T-helper 2 cell treated with Interferon-gamma antibody and Interleukin-4, amounts not matched to agents 100 ng/mL and 5 ng/mL, for 36 hours (primary cell): ENCODE measurements around the gene BIN2. TPM values are rescaled to one million over a fixed set of nuclear protein-coding genes. Genes with fewer than 3 reads are reported as not detected.

Experiments used
- intact Hi-C: fragments of 100-400 bp; cut with micrococcal nuclease; formaldehyde crosslinking; loops from one replicate; pipeline ENCODE4 v1.15.1; 2023
- total RNA-seq: library from RNA; stranded (reverse); gene quantifications from 2 replicates; pipeline ENCODE4 v1.2.3, GENCODE V29; 2022

The BIN2 gene
- total RNA-seq = 173 TPM in 2 replicates

DNA sequence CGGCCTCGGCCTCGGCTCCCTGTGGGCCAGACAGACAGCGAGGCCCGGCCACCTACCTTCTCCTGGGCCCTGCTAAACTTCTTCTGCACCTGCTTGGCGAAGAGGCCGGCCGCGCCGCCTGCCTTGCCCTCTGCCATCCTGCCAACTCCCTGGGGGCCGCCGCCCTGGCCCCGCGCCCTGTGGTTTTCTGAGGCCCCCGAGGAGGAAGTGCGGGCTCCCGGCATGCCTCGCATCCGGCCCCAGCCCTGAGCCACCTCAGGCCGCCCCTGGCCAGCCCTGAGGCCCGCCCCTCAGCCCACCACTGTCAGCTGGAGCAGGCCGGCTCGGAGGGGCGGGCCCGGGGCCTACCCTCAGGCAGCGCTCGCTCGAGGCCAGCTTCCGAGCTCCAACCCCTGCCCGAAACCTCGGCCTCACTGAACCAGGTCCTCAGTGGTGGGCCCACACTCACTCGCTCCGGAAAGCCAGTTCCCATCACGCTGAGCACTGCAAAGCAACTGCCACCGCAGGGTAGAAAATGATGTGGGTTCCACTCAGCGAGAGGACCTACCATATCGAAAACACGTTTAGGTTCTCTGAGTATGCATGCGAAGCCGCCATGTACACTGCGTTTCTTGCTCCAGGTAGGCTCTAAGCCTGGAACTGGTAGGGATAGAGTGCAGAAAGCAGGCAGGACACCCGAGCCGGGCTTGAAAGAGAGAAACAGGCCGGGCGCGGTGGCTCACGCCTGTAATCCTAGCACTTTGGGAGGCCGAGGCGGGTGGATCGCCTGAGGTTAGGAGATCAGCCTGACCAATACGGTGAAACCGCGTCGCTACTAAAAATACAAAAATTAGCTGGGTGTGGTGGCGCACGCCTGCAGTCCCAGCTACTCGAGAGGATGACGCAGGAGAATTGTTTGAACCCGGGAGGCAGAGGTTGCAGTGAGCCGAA, at the start of gene BIN2:
TSS of gene BIN2 (minus strand) at position 209 of the 930 bp plus-strand sequence. CDS start at position 137, 72 bp downstream.
- intact Hi-C loops = loop anchor here (2.0 to 10.0 kb wide), 7 partner anchors 17 to 299 kb away; partner anchors contain the start of genes CSRNP2, POU6F1, SLC11A2 and TFCP2

DNA sequence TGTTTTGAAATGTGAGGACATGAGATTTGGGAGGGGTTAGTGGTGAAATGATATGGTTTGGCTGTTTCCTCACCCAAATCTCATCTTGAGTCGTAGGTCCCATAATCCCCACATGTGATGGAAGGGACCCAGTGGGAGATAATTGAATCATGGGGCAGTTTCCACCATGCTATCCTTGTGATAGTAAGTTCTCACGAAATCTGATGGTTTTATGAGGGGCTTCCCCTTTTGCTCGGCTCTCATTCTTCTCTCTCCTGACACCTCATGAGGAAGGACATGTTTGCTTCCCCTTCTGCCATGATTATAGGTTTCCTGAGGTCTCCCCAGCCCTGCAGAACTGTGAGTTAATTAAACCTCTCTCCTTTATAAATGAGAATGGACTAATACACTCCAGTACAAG, 49.2 kb upstream of the BIN2 start:
- intact Hi-C loops = no loop called here

DNA sequence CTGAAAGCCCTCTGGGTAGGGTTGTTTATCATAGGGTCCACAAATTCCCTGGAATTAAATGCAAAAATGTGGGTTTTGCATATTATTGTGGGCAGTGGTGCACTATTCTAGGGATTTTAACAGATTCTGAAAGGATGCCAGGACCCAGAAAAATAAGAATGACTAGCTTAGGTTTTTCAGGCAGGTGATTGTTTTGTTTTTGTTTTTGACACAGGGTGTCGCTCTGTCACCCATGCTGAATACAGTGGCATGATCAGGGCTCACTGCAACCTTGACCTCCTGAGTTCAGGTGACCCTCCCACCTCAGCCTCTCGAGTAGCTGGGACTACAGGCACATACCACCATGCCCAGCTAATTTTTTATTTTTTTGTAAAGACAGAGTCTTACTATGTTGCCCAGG, 48.0 kb upstream of the BIN2 start:
- intact Hi-C loops = no loop called here

DNA sequence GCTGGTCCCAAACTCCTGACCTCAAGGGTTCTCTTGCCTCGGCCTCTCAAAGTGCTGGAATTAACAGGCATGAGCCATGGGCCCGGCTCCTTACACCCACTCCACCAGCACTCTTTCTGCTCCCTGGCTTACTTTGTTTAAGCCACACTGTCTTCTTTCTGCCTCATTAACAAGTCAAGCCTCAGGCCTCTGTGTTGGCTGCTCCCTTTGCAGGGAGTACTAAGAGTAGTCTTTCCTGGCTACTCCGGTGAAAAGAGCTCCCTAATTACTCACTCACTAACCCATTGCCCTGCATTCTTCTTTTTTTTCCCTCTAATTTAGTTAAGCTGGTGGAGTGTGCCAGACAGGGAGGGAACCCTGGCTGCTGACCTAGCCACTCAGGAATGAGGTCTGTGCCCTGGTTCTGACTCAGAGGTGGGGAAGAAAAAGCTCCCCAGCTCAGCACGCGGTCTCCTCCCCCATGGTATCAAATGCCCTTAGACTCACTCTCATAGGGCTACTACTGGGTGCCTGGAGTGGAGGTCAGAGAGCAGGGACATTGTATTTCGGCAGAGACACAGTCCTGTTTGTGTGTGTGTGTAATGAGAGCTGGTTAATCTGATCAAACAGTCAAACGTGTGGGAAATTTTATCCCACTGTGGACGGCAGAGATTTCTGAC, 47.5 kb upstream of the BIN2 start:
- intact Hi-C loops = no loop called here

DNA sequence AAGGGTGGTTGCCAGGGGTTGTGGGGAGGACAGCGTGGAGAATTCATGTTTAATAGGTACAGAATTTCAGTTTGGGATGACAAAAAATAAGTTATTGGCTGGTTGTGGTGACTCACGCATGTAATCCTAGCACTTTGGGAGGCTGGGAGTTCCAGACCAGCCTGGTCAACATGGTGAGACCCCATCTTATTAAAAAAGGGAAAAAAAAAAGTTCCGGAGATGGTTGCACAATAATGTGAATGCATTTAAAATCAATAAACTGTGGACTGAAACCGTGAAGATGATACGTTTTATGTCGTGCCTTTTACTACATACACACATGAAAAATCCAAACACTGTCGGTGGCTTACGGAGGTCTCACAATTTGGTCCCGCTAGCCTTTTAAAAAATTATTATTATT, 46.7 kb upstream of the BIN2 start:
- intact Hi-C loops = no loop called here

DNA sequence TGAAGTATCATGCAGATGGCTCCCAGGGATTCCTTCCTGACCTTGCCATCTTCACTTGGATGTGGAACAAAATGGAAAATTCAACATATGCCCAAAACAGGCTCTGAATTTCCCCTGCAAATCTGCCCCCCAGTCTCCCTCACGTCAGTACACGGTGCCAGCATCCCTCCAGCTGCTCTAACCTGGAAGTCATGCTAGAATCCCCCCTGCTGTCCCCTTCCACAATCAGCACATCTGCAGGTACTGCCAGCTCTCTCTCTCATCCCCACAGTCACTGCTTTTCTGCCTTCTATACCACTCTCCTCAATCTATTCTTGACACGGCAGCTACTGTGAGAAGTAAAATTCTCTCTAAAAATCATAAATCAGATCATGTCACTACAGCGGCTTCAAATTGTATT, 45.6 kb upstream of the BIN2 start:
- intact Hi-C loops = loop anchor here (1.0 to 2.0 kb wide), 3 partner anchors 23 to 55 kb away; partner anchors contain the start of gene SLC4A8

DNA sequence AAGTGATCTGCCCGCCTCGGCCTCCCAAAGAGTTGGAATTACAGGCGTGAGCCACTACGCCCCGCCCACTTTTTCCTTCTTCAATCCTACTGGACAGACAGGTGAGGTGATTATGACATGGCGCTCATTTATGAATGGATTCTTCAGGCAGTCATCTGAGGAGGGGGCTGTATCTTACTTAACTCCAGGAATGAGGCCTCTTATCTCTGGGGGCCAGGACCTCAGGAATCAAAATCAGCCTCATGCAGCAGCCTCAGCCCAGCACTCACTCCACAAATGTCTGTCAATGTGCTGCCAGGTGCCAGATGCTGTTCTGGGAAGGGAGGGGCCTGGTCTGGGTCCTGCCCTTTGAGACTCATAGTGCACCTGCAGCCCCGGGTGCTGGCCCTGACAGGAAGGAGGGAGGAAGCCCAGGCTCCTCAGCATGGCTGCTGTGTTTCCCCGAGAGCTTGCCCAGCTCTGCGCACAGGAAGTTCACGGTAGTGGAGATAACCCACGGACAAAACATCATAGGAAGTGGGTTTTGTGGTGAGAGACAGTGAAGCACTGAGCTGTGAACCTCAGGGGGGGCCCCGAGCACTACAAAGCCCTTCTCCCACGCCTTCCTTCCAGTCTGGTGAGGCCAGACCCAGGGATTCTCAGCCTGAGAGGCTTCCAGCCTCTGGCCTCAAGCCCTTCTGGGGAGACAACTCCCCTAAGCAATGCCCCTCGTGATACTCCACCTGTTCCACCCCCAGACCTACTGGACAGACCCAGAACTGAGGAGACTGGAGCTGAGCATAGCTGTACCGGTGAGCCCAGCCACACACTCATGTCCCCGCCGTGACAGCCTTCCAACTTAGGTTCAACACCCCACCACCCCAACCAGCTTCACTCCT, 44.9 kb upstream of the BIN2 start:
- intact Hi-C loops = loop anchor here (1.0 to 2.0 kb wide), 3 partner anchors 23 to 55 kb away; partner anchors contain the start of gene SLC4A8

DNA sequence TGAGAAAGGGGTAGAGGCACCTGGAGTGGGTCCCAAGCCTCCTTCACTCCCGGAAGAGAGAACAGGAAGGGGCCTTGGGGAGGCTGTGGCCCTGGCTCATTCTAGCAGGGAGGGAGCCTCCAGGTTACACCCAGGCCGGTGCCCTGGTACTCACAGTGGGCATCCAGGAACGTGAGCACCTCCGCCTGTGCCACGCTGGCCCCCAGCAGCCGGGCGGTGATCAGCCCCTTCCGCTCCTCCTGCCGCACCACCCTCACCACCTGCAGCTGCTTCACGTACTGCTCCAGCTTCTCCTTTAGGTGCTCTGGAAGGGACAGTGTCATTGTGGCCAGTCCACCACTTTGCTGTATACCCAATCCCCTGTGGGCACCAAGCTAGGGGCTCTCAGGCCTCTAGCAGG, 41.3 kb upstream of the BIN2 start:
- intact Hi-C loops = no loop called here

DNA sequence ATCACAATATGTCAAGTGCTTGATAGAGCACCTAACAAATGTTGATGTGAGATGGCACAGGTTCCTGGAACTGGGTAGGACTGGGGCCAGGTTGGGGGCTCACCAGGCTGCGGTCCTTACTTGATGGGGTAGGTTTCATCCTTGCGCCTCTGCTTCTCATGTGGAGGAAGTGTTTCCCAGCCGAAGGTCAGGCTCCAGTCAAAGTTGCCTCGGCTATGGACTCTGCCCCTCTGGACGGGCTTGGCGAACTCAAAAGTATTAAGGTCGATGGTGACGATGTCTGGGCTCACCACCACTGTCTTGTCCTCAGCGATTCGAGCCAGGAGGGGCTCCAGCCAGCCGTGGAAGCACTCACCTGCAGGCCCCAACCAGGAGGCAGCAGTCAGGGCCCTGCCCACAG, 40.0 kb upstream of the BIN2 start:
- intact Hi-C loops = no loop called here

DNA sequence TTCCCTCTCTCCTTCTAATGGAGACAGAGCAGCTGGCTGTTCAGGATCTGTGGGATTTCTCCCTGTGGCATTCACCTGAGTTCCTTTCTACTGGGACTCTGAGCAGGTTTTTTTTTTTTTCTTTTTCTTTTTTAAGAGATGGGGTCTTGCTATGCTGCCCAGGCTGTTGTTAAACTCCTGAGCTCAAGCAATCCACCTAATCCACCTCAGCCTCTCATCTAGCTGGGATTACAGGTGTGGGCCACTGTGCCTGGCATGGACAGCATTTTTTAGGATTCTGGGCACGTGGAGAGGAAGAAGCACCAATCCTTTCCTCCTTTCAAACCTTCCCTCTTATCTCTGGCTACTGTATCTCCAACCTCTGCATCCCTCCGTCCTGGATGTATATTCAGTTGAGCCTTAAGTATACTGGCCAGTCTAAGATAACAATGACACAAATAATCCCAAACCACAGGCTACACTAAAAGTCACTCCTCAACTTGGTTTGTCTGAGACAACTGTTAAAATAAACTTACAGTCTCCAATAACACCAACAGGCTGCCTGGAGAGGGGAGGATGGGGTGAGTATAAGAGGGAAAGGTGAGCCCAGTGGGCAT, 38.9 kb upstream of the BIN2 start:
- intact Hi-C loops = no loop called here

DNA sequence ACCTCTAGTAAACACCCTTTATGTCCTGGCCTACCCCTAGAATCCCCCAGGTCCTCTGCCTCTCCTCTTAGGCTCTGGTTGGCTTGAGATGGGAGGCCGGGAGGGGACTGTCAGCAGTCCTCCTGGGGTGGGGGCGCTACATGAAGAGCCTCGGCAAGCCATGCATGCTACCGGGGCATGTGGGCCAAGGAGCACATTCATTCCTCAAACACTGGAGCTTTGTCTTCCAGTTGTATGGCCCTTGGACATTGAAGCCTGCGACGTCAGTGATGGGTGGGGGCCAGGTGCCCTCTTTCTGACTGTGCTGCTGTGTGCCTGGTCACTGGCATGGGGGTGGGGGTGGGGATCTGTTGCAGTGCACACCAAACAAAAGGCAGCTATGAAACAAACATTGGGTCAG, 38.3 kb upstream of the BIN2 start:
- intact Hi-C loops = no loop called here

DNA sequence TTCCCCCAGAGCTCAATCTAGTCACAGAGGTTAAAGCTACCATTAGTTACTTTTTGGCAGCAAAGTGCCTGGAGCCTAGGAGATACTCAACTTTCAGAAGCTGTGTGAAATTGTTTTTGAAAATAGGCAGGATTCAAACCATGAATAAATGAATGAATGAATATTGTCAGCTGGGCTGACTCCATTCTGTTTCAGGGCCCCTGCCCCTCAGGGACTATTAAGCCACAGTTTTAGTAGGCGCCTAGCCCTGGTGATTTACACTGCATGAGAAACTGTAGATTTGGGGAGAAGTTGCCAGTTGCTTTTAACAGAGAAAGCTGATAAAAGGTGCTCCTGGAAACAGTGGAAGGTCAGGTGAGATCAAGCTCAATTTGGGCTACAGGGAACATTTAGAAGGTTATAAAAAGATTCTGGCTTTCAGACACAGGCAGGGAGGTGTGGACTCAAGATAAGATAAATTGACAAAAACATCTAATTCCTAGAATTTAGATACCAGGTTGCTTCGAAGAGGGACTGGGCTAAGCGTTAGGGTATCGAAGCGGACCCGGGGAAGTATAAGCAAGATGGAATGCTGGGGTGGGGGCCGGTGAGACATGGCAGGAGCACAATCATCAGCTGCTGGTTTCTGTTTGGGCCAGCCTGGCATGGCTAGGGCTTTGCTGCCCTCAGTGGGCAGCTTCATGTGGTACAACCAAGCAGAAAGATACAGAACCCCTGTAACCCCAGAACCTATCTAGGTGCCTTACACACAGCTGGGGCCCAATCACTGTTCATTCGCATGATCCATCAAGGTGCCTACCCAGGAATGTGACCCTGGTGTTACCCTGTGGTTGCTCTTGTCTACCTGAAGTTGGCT, 37.4 kb upstream of the BIN2 start:
- intact Hi-C loops = no loop called here

DNA sequence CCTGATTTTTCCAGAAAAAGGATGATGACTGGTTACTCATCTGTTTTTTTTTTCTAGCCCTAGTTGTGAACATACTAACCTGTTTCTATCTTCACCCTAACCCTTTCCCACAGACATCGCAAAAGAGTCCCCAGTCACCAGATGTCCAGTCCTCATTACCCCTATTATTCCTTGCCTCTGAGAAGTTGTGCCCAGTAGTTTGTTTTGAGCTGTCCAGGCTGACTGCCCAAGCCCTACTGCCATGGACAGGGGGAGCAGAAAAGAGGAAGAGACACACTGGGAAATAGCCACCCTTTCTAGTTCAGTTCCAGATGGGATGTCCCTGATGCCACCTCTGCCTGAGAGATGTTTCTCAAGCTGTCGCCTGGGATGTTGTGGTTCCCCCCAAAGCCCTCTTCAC, 36.3 kb upstream of the BIN2 start:
- intact Hi-C loops = no loop called here

DNA sequence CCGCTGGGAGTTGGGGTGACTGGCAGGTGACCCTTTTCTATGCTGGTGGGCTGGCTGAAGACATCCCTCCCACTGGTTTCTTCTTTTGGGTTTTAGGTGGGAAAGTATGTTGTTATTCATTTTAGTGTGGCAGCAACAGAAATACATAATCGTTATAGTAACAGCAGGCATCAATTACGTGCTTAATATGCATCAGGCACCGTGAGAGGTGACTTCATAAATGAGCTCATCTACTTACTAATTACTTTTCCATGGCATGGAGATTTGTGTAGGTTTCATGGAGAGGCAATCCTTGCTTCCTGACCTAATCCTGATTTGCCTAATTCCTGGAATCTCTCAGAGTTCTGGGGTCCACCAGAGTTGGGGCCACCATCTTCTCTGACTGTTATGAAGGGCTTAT, 35.9 kb upstream of the BIN2 start:
- intact Hi-C loops = no loop called here

DNA sequence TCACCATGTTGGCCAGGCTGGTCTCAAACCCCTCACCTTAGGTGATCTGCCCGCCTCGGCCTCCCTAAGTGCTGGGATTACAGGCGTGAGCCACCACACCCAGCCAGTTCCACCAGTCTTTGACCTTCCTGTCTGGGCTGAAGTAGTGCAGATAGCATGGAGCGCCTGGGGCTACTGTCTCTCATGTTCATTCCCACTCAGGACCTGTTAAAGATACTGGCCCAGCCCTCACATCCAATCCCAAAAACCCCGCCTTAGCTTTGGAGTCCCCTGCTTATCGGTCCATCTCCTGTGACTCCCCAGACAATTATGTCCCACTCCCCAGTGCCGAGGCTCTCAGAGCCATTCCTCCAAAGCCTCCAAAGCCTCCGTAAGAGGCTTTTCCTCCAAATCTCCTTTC, 34.5 kb upstream of the BIN2 start:
- intact Hi-C loops = no loop called here

DNA sequence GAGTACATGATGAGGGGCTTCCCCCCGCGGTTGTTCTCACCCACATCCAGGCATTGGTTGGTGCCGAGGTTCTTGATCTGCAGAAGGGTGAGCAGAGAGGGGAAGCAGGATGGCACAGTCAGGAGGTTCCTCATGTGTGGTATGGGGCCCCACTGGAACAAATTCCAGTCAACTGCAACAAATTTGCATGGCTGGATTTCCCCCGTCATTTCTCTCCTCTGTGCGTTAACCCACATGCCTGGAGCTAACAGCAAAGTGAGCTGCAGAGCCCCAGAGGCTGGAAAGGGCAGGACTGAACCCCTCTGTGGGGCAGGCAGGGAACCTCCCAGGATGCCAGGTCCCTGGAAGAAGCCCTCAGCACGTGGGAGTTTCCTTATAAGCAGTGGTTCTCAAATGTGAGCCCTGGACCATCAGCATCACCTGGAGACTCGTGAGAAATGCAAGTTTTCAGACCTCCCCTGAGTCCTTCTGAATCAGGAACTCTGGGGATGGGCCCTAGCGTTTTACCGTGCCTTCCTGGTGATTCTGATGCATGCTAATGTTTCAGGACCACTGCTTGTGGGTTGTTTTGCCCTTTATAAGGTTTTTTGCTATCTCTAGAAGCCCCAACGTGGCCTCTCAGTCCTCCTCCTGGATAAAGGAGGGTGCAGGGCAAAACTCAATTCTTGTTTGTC, 33.5 kb upstream of the BIN2 start:
- intact Hi-C loops = no loop called here

DNA sequence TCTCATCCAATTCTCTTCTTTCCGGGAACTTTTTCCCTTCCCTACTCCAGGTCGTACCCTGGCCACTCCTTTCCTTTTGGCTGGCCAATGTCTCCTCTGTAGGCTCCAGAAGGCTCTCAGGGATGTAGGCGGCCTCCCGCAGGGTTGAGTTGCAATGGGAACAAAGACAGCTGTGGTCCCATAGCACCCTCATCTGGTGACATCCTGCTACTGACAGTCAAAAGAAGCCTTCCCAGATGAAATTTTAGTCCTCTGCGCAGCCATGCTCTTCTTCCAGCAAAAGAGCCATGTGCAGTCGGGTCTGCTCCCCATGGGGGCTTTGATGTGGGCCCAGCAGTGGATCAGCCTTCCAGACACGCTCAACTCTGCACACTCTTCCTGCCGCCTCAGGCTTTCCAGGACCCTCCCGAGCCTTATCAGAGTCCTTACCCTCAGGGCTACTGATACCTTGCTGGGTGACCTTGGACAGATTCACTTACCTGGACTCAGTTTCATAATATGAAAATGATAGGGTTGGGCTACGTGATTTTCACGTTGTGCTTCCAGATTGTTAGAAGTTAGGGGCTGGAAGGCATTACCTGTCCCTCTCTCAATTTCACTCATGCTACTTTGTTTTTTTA, 28.0 kb upstream of the BIN2 start:
- intact Hi-C loops = no loop called here

DNA sequence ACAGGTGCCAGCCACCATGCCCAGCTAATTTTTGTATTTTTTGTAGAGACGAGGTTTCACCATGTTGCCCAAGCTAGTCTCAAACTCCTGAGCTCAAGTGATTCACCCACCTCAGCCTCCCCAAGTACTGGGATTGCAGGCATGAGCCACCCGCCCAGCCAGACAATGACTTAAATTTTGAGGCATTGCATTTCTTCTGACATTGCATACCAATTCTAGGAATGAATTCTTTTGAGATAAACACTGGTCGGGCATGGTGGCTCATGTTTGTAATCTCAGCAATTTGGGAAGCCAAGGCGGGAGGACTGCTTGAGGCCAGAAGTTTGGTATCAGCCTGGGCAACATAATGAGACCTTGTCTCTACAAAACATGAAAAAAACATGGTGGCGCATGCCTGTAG, 25.1 kb upstream of the BIN2 start:
- intact Hi-C loops = no loop called here

DNA sequence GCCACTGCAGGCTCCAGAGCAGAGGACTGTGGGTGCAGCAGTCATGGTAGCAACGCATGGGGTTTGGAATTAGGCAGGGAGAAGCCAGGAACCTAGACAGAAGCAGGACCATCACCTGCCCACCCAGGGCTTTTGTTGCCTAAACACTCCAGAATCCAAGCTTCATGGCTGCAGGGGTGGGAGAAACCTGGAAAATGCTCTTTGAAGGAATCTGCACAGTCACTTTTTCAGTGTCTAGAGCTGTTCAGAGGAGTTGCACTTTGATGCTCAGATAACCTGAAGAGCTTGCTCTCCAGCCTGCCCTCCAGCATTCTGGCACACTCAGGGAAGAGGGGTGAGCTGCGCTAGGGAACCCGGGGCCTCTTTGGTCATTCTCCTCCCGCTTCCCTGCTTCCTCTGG, 24.1 kb upstream of the BIN2 start:
- intact Hi-C loops = no loop called here
